GM21360 (cell line): Measurements from ENCODE around the gene TUBA8.
"Not testable (repeated sequence)": the region's sequence is repeated elsewhere in the genome, so short reads cannot be mapped to it uniquely, and the experiment has no call there.

Experiments
- ATAC-seq: cut with Tn5 transposase; IDR thresholded peaks from one replicate; pipeline ENCODE4 v1.9.1; 2021; ENCODE audit warnings: mild to moderate bottlenecking, moderate library complexity; ENCODE audit not compliant: unreplicated experiment

Gene TUBA8

DNA sequence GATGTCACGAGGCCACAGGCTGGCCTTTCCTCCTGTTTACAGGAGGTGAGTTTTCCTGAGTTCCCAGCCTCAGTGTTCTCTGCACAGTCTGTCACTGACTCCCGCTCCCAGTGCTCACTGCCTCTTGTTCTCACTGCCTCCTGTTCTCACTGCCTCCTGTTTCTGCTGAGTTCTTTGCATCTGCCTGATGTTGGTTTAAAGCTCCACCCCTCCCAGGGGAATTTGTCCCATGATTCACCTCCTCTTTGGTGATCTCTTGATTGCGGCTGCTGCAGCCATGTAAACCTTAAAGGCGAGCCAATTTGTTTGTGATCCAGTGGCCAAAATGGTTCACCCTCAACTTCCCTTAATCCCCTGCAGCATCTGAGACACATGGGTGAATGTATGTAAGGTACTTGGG, 6.0 kb upstream of the TUBA8 start:
- no peak for ATAC-seq

DNA sequence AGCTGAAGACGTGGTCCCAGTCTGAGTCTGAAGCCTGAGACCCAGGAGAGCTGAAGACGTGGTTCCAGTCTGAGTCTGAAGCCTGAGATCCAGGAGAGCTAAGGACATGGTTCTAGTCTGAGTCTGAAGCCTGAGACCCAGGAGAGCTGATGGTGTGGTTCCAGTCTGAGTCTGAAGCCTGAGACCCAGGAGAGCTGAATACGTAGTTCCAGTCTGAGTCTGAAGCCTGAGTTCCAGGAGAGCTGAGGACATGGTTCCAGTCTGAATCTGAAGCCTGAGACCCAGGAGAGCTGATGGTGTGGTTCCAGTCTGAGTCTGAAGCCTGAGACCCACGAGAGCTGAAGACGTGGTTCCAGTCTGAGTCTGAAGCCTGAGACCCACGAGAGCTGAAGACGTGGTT, 4.6 kb upstream of the TUBA8 start:
- ATAC-seq: not testable (repeated sequence)

GRCh38 chr22:18106550-18107341, 3.9 kb upstream of the TUBA8 start:
- ATAC-seq: not testable (repeated sequence)

DNA sequence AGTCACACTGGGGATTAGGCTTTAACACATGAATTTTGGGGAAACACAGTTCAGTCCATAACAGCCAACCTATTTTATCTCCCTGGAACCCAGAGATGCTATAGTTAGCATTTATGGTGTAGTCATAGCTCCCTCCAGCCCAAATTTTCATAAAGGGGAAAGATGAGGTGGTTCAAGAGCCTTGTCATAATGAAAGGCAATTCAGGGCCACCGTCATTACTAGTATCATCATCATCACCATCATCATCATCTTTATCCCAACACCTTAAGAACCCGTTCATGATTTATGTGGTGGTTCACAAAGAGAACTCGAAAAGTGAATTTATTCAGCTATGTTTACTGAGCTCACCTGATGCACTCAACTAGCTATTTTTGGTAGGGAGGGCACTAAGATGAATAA, 2.4 kb upstream of the TUBA8 start:
- ATAC-seq: no peak

GRCh38 chr22:18109410-18110193, 1.0 kb upstream of the TUBA8 start:
- ATAC-seq: no peak

DNA sequence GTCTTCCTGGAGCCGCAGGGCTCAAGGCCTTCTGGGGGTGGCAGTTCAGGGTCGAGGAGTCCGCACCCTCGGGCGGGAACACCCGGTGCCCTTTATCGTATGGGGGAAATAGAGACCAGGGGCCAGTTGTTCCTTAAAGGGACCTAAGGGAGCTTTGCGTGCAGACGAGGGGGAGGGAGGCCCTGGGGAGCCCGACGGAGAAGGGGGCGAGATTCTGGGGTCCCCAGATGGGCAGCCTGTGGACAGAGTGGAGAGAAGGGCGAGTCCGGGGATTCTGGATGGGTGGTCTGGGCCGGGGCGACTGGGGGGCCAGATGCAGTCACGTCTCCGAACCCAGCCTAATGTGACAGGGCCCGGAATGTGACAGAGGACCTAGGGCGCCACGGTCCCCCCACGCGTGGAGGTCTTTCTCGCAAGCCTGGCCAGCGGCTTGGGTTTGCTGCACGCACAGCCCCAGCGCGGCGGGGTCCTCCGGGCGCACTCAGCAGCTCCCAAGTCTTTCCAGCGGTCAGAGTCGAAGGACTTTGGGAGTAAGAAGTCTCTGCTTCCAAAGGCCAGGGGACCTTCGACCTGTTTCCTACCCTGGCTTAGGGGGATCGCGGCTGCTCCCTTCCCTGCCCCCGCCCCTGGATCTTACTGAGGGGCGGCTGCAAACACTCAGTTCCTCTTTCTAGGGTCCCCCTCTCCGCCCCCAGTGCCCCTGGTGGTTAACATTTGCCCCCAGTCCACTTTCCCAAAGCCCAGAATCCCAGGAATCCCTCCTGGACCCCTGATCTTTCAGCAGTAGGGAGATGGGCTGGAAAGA, 547 bp downstream of the TUBA8 start:
- no peak for ATAC-seq

- no peak for ATAC-seq
These were observed 1.2 kb downstream of the TUBA8 start for GRCh38 chr22:18111759-18112330.

DNA sequence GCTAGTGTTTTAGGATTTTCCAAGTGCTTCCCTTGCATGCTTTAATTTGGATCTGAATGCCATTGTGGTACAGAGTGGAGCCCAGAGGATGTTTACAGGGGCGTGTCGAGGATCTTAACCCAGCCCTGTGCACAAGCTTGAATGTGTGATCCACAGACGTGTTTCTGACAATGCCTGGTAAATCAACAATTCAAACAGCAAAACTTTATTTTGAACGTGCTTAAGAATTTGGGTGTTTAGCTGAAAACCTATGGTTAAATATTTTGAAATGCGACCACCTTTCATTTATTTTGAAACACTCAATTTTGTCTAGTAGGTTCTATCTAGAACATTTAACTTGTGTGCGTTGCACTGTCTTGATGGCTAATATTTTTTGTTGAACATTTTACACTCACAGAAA, 1.8 kb downstream of the TUBA8 start:
- ATAC-seq: no peak

- ATAC-seq: no peak
These were observed 3.2 kb downstream of the TUBA8 start for GRCh38 chr22:18113680-18114394.

DNA sequence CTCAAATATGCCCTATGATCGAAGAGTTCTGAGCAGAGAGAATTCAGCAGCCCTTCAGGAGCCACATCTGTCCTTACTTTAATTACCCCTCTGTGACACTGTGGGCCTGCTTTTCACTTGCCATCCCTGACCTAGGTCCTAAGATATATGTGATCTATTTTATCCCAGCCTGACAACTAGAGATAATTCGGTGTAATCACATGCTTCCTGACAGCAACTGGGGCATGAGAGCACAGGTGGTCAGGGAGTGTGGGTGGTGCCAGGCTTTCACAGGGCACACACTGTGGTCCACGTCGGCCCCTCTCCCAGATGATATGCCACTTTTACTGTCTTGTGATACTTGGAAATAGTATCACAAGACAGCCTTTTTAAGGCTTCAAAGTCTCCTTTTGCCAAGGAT, 3.9 kb downstream of the TUBA8 start:
- ATAC-seq: no peak

- no peak for ATAC-seq
These were observed 4.5 kb downstream of the TUBA8 start for GRCh38 chr22:18114976-18115652.

- no peak for ATAC-seq
These were observed 5.3 kb downstream of the TUBA8 start for GRCh38 chr22:18115906-18116371.

- no peak for ATAC-seq
These were observed 6.0 kb downstream of the TUBA8 start for GRCh38 chr22:18116634-18117033.

- no peak for ATAC-seq
These were observed 7.8 kb downstream of the TUBA8 start for GRCh38 chr22:18118345-18118915.

- no peak for ATAC-seq
These were observed 9.0 kb downstream of the TUBA8 start for GRCh38 chr22:18119409-18120110.

- ATAC-seq: no peak
These were observed 10.2 kb downstream of the TUBA8 start for GRCh38 chr22:18120857-18121256.

- ATAC-seq: no peak
These were observed 10.9 kb downstream of the TUBA8 start for GRCh38 chr22:18121506-18121905.

GRCh38 chr22:18121954-18122554, 11.4 kb downstream of the TUBA8 start:
- ATAC-seq: no peak
